ENCODE data around the gene HOMEZ. TPM values are rescaled to one million over a fixed set of nuclear protein-coding genes. Genes with fewer than 3 reads are reported as not detected.

HOMEZ gene
- total RNA-seq, 2 experiments from 2014 or later: 7.1 to 17.2 TPM

DNA sequence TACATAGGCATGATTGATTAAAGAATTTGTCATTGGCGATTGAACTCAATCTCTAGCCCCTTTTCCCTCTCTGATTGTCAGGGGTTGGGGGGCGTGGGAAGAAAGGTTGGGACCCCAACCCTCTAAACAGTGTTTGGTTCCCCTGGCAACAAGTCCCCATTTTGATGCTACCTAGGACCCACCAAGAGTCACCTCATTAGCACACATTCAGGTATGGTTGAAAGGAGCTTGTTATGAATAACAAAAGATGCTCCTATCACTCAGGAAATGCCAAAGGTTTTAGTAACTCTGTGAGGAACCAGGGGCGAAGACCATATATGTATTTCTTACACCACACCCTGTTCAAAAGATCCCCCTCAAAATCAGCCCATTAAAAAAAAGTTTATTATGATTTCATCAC is 33.9 kb downstream of the HOMEZ start:
- H4K20me1 ChIP-seq (ENCODE audit: insufficient read depth, low read length): no peaks in the 10 kb centered on the region
- no peaks in the 10 kb centered on the region for H3K36me3 ChIP-seq (ENCODE audit: insufficient read depth, low read length)
- no peak for DNase-seq (ENCODE audit: low spot score)
- H3K9me2 ChIP-seq (ENCODE audit: insufficient read depth, low read length): no peaks in the 10 kb centered on the region
- TF ChIP-seq, protein P1, sequence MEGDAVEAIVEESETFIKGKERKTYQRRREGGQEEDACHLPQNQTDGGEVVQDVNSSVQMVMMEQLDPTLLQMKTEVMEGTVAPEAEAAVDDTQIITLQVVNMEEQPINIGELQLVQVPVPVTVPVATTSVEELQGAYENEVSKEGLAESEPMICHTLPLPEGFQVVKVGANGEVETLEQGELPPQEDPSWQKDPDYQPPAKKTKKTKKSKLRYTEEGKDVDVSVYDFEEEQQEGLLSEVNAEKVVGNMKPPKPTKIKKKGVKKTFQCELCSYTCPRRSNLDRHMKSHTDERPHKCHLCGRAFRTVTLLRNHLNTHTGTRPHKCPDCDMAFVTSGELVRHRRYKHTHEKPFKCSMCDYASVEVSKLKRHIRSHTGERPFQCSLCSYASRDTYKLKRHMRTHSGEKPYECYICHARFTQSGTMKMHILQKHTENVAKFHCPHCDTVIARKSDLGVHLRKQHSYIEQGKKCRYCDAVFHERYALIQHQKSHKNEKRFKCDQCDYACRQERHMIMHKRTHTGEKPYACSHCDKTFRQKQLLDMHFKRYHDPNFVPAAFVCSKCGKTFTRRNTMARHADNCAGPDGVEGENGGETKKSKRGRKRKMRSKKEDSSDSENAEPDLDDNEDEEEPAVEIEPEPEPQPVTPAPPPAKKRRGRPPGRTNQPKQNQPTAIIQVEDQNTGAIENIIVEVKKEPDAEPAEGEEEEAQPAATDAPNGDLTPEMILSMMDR (conservative IDR thresholded peaks at IDR 0.05; ENCODE audit: low read length): no peak
- no peak for TF ChIP-seq EZH2phosphoT487 (IDR thresholded peaks at IDR 0.05; ENCODE audit: borderline replicate concordance, low read depth, low read length)
- no TSS peak for BruUV-seq (replicated peaks)
- H3K4me2 ChIP-seq (ENCODE audit: low read length): no peak overlapping the region
- intact Hi-C loops (cut with micrococcal nuclease; ENCODE audit: unreplicated experiment): no loop called here
- no peak overlapping the region for H3K4me3 ChIP-seq (ENCODE audit: low read depth, low read length, poor library complexity, severe bottlenecking)
- no peak overlapping the region for H2AFZ ChIP-seq (ENCODE audit: low read length)
- CTCF ChIA-PET (ENCODE audit: unreplicated experiment): no interaction called here
- H3K79me2 ChIP-seq (ENCODE audit: insufficient read depth, low read depth, low read length): no peaks in the 10 kb centered on the region
- no peaks in the 10 kb centered on the region for H3K9me3 ChIP-seq (ENCODE audit: low read length)
- POLR2A ChIA-PET: no interaction called here
- no peak overlapping the region for H3K27ac ChIP-seq (ENCODE audit: low read depth, low read length, poor library complexity, severe bottlenecking)
- H3K4me1 ChIP-seq (ENCODE audit: insufficient read depth, low read length, poor library complexity, severe bottlenecking): no peaks in the 10 kb centered on the region

DNA sequence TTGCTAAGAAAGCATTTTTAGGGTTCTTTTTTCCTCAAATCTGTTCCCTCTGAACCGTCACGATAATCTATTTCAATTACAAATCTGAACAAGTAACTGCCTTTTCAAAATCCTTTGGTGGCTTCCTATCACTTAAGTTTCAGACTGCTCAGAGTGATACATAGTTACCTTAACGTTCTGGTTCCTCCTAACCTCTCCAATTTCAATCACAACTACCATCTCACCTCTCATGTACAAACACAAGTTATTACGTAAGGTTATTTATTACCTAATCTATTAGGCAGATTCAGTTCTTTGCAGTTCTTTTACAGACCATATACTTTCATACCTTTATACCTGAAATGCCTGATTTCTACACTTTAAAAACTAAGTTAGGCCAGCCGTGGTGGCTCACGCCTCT is 36.1 kb downstream of the HOMEZ start:
- POLR2A ChIA-PET: no interaction called here

DNA sequence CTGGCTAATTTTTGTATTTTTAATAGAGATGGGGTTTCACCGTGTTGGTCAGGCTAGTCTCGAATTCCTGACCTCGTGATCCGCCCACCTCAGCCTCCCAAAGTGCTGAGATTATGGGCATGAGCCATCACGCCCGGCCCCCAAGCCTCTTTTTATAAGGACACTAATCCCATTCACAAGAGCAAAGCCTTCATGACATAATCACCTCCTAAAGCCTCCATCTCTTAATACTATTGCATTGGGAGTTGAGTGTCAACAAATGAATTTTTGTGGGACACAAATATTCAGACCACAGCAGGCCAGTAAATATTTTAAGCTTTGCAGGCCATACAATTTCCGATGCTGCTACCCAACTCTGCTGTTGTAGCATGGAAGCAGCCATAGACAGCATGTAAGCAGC is 37.3 kb downstream of the HOMEZ start:
- Histone ChIP-seq H3K27ac (ENCODE audit: low read depth, low read length, poor library complexity, severe bottlenecking) (no peak overlapping the region), H3K4me3 (ENCODE audit: low read depth, low read length, poor library complexity, severe bottlenecking) (no peak overlapping the region), H3K9me3 (ENCODE audit: low read length) (no peaks in the 10 kb centered on the region), H3K4me2 (ENCODE audit: low read length) (no peak overlapping the region), H3K79me2 (ENCODE audit: insufficient read depth, low read depth, low read length) (no peaks in the 10 kb centered on the region), H4K20me1 (ENCODE audit: insufficient read depth, low read length) (no peaks in the 10 kb centered on the region; the same call in 1 of the 2 replicates), H3K9me2 (ENCODE audit: insufficient read depth, low read length) (no peaks in the 10 kb centered on the region), H3K36me3 (ENCODE audit: insufficient read depth, low read length) (no peaks in the 10 kb centered on the region), H3K4me1 (ENCODE audit: insufficient read depth, low read length, poor library complexity, severe bottlenecking) (no peaks in the 10 kb centered on the region), H2AFZ (ENCODE audit: low read length) (no peak overlapping the region)
- DNase-seq (ENCODE audit: low spot score): no peak
- intact Hi-C loops (cut with micrococcal nuclease; ENCODE audit: unreplicated experiment): no loop called here
- no TSS peak for BruUV-seq (replicated peaks)
- TF ChIP-seq, protein P1 (conservative IDR thresholded peaks at IDR 0.05; ENCODE audit: low read length): no peak
- no peak for TF ChIP-seq EZH2phosphoT487 (IDR thresholded peaks at IDR 0.05; ENCODE audit: borderline replicate concordance, low read depth, low read length)
- CTCF ChIA-PET (ENCODE audit: unreplicated experiment): no interaction called here
- POLR2A ChIA-PET: interaction anchor here (0.7 kb wide), 2 partner anchors 9 to 22 kb away, joined by 3 to 4 read pairs; no protein-coding TSS in a partner anchor

More for the DNA sequence above, 36.1 kb downstream of the HOMEZ start:
- no peak for DNase-seq (ENCODE audit: low spot score)
- Histone ChIP-seq H2AFZ (ENCODE audit: low read length) (no peak overlapping the region), H3K9me3 (ENCODE audit: low read length) (no peaks in the 10 kb centered on the region), H3K79me2 (ENCODE audit: insufficient read depth, low read depth, low read length) (no peaks in the 10 kb centered on the region), H3K27ac (ENCODE audit: low read depth, low read length, poor library complexity, severe bottlenecking) (no peak overlapping the region), H3K9me2 (ENCODE audit: insufficient read depth, low read length) (no peaks in the 10 kb centered on the region), H3K4me2 (ENCODE audit: low read length) (no peak overlapping the region), H3K4me1 (ENCODE audit: insufficient read depth, low read length, poor library complexity, severe bottlenecking) (no peaks in the 10 kb centered on the region), H3K36me3 (ENCODE audit: insufficient read depth, low read length) (no peaks in the 10 kb centered on the region), H3K4me3 (ENCODE audit: low read depth, low read length, poor library complexity, severe bottlenecking) (no peak overlapping the region), H4K20me1 (ENCODE audit: insufficient read depth, low read length) (no peaks in the 10 kb centered on the region)
- CTCF ChIA-PET (ENCODE audit: unreplicated experiment): no interaction called here
- BruUV-seq (replicated peaks): no TSS peak
- intact Hi-C loops (cut with micrococcal nuclease; ENCODE audit: unreplicated experiment): no loop called here
- no peak for TF ChIP-seq EZH2phosphoT487 (IDR thresholded peaks at IDR 0.05; ENCODE audit: borderline replicate concordance, low read depth, low read length)
- TF ChIP-seq, protein P1 (conservative IDR thresholded peaks at IDR 0.05; ENCODE audit: low read length): no peak

Data from OCI-LY7 (cell line).